ENCODE data around the gene TMEM138. TPM values are rescaled to one million over a fixed set of nuclear protein-coding genes. Genes with fewer than 3 reads are reported as not detected.

Gene TMEM138
- total and polyA plus RNA-seq, 2 of the 4 experiments (the other 2 are of a cell fraction), result 16.8 to 53.2 TPM

GRCh38 chr11:61377461-61378160 lies 15.4 kb downstream of the TMEM138 start:
- TF ChIP-seq, protein P1, sequence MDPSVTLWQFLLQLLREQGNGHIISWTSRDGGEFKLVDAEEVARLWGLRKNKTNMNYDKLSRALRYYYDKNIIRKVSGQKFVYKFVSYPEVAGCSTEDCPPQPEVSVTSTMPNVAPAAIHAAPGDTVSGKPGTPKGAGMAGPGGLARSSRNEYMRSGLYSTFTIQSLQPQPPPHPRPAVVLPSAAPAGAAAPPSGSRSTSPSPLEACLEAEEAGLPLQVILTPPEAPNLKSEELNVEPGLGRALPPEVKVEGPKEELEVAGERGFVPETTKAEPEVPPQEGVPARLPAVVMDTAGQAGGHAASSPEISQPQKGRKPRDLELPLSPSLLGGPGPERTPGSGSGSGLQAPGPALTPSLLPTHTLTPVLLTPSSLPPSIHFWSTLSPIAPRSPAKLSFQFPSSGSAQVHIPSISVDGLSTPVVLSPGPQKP (IDR thresholded peaks at IDR 0.05; ENCODE audit: borderline replicate concordance, low read depth, low read length), result no peak
- TF ChIP-seq POLR2A (IDR thresholded peaks at IDR 0.05; ENCODE audit: low read depth, low read length), result no peak
- no peak for TF ChIP-seq SMC3 (IDR thresholded peaks at IDR 0.05; ENCODE audit: low read depth, low read length)
- no peak for TF ChIP-seq RCOR1 (IDR thresholded peaks at IDR 0.05; ENCODE audit: insufficient replicate concordance, low read length)
- no peak for TF ChIP-seq CEBPB (IDR thresholded peaks at IDR 0.05; ENCODE audit: low read depth, low read length)
- TF ChIP-seq, protein P2, sequence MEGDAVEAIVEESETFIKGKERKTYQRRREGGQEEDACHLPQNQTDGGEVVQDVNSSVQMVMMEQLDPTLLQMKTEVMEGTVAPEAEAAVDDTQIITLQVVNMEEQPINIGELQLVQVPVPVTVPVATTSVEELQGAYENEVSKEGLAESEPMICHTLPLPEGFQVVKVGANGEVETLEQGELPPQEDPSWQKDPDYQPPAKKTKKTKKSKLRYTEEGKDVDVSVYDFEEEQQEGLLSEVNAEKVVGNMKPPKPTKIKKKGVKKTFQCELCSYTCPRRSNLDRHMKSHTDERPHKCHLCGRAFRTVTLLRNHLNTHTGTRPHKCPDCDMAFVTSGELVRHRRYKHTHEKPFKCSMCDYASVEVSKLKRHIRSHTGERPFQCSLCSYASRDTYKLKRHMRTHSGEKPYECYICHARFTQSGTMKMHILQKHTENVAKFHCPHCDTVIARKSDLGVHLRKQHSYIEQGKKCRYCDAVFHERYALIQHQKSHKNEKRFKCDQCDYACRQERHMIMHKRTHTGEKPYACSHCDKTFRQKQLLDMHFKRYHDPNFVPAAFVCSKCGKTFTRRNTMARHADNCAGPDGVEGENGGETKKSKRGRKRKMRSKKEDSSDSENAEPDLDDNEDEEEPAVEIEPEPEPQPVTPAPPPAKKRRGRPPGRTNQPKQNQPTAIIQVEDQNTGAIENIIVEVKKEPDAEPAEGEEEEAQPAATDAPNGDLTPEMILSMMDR (conservative IDR thresholded peaks at IDR 0.05; ENCODE audit: low read depth, low read length), result no peak
- TF ChIP-seq CHD1 (IDR thresholded peaks at IDR 0.05; ENCODE audit: low read depth, low read length), result no peak
- no peak for TF ChIP-seq FOS (IDR thresholded peaks at IDR 0.05; ENCODE audit: low read depth, low read length)
- no peak for TF ChIP-seq NFE2L2 (IDR thresholded peaks at IDR 0.05; ENCODE audit: low read depth, low read length)
- no peak for TF ChIP-seq MAZ (IDR thresholded peaks at IDR 0.05; ENCODE audit: borderline replicate concordance, low read depth, low read length)
- TF ChIP-seq MXI1 (IDR thresholded peaks at IDR 0.05; ENCODE audit: borderline replicate concordance, low read depth, low read length), result no peak
- TF ChIP-seq USF2 (IDR thresholded peaks at IDR 0.05; ENCODE audit: low read depth, low read length), result no peak
- no peak for TF ChIP-seq MAFK (IDR thresholded peaks at IDR 0.05; ENCODE audit: low read depth, low read length)
- TF ChIP-seq RAD21 (IDR thresholded peaks at IDR 0.05; ENCODE audit: low read length), result no peak
- peak; percentile 48; the same call in 1 of the 2 replicates for ATAC-seq (ENCODE audit: low read depth)
- peak overlapping the region; percentile 63 for H2AK5ac ChIP-seq (ENCODE audit: low read depth, low read length)
- ChIA-PET CTCF (no interaction called here), POLR2A (ENCODE audit: unreplicated experiment) (no interaction called here)
- H2BK20ac ChIP-seq (ENCODE audit: low read depth, low read length), result peak overlapping the region; percentile 90
- peak; percentile 78 for DNase-seq
- dilution Hi-C loops (cut with HindIII; ENCODE audit: low sequenced_read_pairs, unreplicated experiment), result no loop called here
- H3K36me3 ChIP-seq (ENCODE audit: control insufficient read depth, insufficient read depth, low read length), result no peaks in the 10 kb centered on the region; the same call in 1 of the 2 replicates
- H3K9ac ChIP-seq (ENCODE audit: low read depth, low read length), result no peak overlapping the region
- H3K4me2 ChIP-seq (ENCODE audit: low read depth, low read length), result no peak overlapping the region; the same call in 1 of the 2 replicates
- intact Hi-C loops (cut with micrococcal nuclease), result loop anchor here (1.0 kb wide), 1 partner anchor 8 kb away; no protein-coding TSS in a partner anchor
- peaks cover 11% of the 10 kb centered on the region for H3K4me1 ChIP-seq (ENCODE audit: control insufficient read depth, insufficient read depth, low read length)
- H3K9me3 ChIP-seq (ENCODE audit: control insufficient read depth, insufficient read depth, low read length), result 0 out of 2 replicates have a peak, but pooled peaks cover 2% of the 10 kb centered on the region
- H2BK15ac ChIP-seq (ENCODE audit: low read depth, low read length), result peak overlapping the region; percentile 85; the same call in 2 of the 3 replicates
- BruUV-seq (replicated peaks), result no TSS peak
- H4K5ac ChIP-seq (ENCODE audit: low read depth, low read length), result peak overlapping the region; percentile 80
- in situ Hi-C loops (cut with MboI; ENCODE audit: low sequenced_read_pairs), result no loop called here
- H3K56ac ChIP-seq (ENCODE audit: extremely low read depth, insufficient read depth, low read length), result no peak overlapping the region
- H3K9me1 ChIP-seq (ENCODE audit: insufficient read depth, low read length), result peaks cover 3% of the 10 kb centered on the region; the same call in 1 of the 2 replicates
- peak overlapping the region; percentile 77; the same call in 1 of the 2 replicates for H4K91ac ChIP-seq (ENCODE audit: insufficient read depth, low read depth, low read length)
- H2BK5ac ChIP-seq (ENCODE audit: low read depth, low read length, poor library complexity, severe bottlenecking), result peak overlapping the region; percentile 93
- peak overlapping the region; percentile 67 for H3K18ac ChIP-seq (ENCODE audit: low read depth, low read length)
- H3K27ac ChIP-seq (ENCODE audit: insufficient read depth, low read length), result peak overlapping the region; percentile 87
- no peaks in the 10 kb centered on the region; the same call in 1 of the 2 replicates for H4K20me1 ChIP-seq (ENCODE audit: insufficient read depth, low read length)
- H3K27me3 ChIP-seq (ENCODE audit: control insufficient read depth, insufficient read depth, low read length), result no peaks in the 10 kb centered on the region
- no peak overlapping the region for H2AFZ ChIP-seq (replicated peaks; ENCODE audit: low read length, poor library complexity)
- peak overlapping the region; percentile 60 for H3K23ac ChIP-seq (ENCODE audit: low read depth, low read length)
- 100% methylated on average over 1 of the region's 6 CpGs; no CpG with 5 or more reads in 1 of the 2 experiments for WGBS, 2 experiments (ENCODE audit: extremely low coverage in 2 of 2, insufficient read length in 1 of 2)
- peak overlapping the region; percentile 25 to 43; a peak in 2 of 4 replicates for H4K8ac ChIP-seq (ENCODE audit: low read depth in 2 of 2, low read length in 2 of 2)
- no peak overlapping the region for H3K4me3 ChIP-seq (ENCODE audit: insufficient read depth, low read depth, low read length)
- peak overlapping the region; percentile 91 for H2AK9ac ChIP-seq (replicated peaks; ENCODE audit: low read depth, low read length, poor library complexity)
- peak overlapping the region; percentile 77 for H2BK120ac ChIP-seq (ENCODE audit: low read depth, low read length)
- peak overlapping the region; percentile 90; the same call in 1 of the 2 replicates for H3K4ac ChIP-seq (ENCODE audit: low read depth, low read length)
- peak overlapping the region; percentile 75 for H3K14ac ChIP-seq (replicated peaks; ENCODE audit: low read depth, low read length)
- peaks cover 0 to 4% of the 10 kb centered on the region in 2 experiments; a peak in 2 of 4 replicates for H3K79me1 ChIP-seq (ENCODE audit: low read depth in 1 of 2, low read length in 2 of 2)

Data from IMR-90 (cell line).